GM21360 (cell line): ENCODE measurements around the gene KRT31.
"Not testable (repeated sequence)": the region's sequence is repeated elsewhere in the genome, so short reads cannot be mapped to it uniquely, and the experiment has no call there.

Source experiments
- ATAC-seq: cut with Tn5 transposase; IDR thresholded peaks from one replicate; pipeline ENCODE4 v1.9.1; 2021; ENCODE audit warnings: mild to moderate bottlenecking, moderate library complexity; ENCODE audit not compliant: unreplicated experiment

The KRT31 gene

DNA sequence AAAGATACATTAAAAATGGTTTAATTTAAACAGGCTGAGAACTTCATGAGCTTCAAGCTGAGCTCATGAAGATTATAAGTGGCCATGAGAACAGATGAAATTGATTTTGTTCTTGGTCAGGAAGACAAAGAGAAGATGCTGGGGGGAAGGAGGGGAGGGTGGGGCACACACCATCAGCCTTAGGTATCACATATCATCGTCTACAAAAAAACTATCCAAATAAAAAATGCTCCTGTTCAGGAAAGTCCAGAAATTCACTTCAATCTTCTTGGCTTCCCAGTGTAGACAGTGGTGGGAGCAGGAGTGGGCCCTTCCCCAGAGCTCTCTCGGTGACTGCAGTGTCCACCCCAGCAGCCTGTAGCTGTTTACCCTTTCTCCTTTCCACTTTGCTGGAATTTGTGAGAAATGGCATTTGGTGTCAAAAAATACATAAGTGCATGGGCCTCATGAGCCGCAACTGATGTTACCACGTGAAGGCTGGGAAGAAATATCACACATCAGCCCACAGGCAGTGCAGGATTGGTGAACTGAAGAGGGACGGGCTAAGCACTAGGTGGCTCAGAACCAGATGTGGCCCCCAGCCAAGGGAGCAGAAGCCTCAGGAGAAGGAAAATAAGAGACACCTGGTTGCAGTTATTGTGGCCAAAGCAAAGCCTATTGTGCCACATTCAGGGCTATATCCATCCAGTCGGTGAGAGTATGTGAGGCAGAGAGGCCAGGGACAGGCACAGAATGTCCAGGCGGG, 20.9 kb upstream of the KRT31 start:
- no peak for ATAC-seq

DNA sequence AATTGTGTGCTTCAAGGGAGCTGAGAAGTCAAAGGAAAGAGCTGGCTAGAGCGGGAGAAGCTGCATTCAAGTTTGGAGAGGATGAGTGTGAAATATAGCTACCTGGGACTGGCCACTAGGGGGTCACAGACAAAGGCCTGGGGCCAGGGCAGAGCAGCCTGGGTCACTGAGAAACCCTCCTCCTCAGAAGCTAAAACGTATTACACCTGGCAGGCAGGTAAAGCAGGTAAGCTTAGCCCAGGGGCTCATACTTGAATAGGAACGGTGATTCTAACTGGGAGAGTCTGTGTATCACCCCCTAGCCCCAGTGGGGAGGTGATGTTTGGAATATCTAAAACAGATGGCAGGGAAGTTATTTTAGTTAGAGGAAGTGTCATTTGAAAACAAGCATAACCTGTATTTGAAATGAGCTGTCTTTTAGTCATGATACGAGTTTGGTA, 20.2 kb upstream of the KRT31 start:
- no peak for ATAC-seq

DNA sequence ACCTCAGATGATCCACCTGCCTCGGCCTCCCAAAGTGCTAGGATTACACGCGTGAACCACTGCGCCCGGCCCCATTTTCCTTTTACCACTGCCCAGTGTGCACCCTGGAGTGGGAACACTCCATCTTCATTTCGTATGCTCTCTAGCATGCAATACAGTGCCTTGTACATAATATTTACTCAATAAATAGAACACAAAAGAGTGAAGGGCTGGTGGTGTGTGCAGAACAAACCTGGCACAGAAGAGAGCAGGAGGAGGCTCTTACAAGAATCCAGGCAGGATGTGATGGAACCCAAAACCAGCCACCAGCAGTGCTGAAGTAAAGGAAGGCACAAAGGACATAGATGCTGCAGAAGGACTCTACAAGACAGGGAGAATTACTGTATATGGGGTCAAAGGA, 19.7 kb upstream of the KRT31 start:
- no peak for ATAC-seq

DNA sequence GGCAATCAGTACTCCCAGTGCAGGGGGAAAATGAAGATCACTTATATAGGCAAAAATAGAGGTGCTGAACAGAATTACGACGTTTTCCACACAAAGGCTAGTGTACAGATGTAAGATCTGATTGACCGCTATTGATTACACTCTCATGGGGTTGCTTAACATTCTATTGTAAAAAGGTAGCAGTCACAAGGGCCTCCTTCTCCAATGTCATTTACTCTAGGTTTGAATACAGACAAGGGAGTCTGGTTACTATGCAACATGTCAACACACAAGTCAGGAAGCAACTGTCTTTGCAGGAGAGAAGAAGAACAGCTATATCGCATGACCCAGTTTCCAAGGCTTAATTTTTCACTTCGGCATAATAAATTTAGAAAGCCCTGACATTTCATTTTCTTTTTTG, 19.1 kb upstream of the KRT31 start:
- ATAC-seq, result no peak

DNA sequence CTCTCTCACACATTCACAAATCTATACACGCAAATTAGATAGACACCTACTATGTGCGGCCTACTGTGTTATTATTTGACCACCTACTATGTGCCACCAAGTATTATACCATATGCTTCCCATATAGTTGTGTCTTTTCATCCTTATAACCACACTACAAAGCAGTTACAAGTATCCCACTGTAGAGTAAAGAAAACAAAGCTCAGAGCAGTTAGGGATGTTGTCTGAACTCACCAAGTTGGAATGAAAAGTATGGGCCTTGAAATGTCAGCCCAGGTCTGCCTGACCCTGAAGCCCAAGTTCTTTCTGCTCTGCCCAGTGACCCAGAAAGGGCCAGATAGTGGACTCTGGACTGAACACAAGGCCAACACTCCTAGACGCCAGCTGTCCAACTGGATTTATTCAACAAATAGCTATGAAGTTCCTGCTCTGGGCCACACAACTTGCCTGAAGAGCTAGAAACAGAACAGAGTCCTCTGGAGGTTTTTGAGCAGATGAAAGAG, 18.5 kb upstream of the KRT31 start:
- no peak for ATAC-seq

DNA sequence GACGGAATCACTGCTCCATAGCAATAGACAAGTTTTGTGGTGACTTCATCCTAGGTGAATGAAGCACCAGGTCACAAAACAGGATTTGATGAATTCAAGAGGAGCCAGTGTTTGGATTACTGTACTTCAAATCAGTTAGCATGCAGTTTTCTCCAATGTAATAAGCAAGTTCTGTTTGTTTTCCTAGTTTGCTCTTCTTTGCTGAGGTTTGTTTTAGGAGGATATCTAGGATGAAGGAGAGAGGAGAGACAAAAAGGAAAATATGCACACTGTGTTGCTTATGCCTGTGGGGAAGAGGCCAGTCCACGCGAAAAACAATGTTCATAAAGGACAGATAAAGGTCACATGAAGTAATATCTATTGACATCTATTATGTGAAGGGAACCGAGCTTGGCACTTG, 18.0 kb upstream of the KRT31 start:
- no peak for ATAC-seq

DNA sequence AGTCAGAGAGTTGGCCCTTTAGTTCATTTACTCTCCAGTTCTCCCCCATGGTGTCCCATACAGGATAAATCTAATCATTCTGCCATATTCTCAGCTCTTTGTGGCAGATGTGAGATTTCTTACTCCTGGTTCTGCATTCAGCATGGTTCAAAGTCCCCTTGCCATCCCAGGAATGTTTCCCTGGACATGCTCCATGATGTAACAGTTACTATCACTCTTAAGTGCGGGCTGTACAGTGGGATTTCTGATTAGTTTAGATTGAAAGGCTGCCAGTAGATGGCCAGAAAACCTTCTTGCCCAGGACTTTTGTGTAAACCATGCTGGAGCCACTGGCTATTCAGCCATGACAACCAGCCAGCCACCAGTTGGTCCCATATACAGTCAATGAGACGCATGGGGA, 16.6 kb upstream of the KRT31 start:
- ATAC-seq, result no peak

DNA sequence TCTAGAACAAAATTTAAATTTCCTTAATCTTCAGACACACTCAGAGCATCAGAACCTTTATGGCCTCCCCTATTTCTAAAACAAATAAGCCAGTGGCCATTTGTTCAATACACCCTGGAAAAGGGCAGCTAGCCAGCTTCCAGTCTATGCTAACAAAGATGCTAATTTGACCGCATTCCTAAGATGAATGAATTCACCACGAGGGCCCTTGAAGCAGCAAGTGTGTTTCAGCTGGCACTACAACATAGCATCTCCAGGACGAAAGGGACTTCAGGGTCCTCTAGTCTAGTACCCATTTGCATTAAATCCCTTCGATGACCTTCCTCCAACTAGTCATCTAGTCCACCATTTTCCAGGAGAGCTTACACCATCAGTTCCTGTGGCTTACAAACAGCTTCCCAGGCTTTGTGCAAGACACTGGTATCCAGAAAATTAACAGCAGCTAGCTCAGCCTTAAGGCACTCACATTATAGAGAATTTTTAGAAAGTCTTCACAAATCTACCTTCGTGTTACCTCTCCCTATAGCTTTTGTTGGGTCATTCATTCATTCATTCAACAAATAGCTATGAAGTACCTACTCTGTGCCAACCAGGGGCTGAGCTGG, 16.0 kb upstream of the KRT31 start:
- ATAC-seq, result no peak

DNA sequence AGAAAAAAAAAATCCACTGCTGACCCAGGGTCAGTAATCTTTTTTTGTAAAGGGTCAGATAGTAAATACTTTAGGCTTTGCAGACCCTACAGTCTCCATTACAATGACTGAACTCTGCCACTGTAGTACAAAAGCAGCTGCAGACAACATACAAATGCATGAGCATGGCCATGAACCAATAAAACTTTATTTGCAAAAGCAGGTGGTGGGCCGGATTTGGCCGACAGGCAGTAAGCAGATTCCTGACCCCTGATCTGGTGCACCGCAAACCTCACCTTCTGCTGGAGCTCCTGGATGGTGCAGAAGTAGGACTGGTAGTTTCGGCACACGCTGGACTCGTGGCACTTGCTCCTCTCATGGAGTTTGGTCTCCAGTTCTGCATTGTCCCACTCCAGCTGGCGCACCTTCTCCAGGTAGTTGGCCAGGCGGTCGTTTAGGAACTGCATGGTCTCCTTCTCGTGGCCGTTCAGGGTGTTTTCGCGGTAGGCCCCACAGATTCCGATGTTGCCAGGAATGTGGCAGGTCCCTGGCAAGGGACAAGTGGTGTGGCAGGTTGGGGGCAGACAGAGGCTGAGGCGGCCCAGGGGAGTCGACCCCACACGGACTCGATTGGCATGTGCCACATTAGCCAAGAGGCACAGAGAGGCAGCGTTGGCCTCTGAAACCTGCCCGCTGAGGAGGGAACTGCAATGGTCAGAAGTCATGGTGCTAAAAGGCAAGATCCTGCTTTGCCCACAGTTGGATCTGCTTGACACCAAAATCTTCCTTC, 13.8 kb upstream of the KRT31 start:
- no peak for ATAC-seq

DNA sequence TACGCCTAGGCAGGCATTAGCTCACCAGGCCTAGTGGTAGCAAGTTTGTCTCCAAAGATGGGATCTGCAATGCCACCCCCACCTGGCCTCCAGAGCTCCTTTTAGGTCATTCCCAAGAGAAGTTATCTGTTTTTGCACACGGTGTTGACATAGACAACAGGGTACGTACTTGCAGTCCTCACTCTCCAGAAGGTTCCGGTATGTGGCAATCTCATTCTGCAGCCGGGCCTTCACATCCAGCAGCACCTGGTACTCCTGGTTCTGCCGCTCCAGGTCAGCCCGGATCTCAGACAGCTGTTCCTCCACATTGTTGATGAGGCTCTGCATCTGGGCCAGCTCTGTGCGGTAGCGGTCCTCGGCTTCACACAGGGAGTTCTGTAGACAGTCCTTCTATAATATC, 9.8 kb upstream of the KRT31 start:
- no peak for ATAC-seq

DNA sequence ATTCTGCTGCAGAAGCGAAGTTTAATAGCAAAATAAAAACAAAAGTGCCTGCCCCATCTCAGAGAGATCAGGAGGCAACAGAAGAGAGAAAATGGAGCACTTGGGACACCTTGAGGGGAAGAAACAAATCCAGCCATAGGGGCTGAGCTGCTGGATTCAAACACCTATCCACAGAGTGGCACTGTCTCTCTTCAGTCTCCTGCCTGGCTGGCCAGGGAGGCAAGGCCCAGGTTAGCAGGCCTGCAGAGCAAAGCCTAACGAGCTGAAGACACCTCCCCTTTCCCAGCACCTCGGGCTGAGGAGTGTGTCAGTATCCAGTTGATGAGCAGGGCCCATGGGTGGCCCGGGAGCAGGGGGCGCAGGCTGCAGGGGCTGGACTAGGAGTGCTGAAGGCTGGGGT, 8.8 kb upstream of the KRT31 start:
- no peak for ATAC-seq

DNA sequence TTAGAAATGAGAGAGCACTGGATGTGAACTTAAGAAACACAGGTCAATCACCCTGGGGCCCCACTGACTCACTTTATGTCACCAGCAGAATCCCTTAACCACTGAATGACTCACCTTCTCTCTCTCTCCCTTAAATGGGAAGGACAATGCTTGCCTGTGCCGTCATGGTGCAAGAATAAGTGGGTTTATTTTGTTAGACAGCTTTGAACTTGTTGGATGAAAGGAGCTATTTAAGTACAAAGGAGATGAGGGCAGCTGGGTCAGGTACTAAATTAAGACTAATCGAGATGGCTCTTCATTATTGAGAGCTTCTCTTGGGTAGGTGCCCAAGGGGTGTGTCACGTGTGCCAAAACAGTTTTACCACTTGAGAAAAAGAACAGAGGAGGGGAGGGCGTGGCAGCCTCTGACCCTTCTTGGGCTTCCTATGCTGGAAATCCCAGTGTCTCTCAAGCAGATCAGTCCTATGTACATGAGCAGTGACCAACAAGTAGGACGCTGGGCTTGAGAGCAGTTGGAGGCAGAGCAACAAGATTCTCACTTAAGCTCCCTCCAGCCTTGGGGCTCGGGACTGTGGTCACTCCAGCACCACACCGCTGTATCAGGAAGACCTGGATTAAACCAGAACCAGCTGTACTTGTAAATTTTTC, 6.7 kb upstream of the KRT31 start:
- no peak for ATAC-seq

DNA sequence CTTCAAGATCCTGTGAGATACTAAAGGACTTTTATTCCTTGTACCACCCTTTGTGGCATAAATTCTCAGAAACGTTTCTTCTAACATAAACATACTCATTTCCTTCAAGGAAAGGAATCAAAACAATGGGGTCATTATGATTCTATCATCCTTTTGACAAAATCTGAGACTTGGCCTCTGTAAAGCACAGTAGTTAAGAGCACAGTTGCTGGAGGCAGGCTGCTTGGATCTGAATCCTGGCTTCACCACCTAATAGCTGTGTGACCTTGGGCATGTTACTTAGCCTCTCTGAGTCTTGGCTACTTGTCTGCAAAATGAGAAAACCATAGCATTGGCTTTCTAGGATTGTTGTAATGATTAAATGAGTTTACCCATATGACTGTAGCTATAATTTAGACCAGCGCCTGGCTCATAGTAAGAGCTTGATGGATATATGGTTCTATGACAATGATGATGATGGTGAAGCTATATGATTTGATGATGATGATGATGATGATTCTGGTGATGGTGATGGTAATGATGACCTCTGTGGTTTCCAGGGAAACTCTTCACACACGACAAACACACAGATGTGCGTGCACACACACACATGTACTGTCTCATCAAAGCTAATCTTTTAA, 6.1 kb upstream of the KRT31 start:
- no peak for ATAC-seq

DNA sequence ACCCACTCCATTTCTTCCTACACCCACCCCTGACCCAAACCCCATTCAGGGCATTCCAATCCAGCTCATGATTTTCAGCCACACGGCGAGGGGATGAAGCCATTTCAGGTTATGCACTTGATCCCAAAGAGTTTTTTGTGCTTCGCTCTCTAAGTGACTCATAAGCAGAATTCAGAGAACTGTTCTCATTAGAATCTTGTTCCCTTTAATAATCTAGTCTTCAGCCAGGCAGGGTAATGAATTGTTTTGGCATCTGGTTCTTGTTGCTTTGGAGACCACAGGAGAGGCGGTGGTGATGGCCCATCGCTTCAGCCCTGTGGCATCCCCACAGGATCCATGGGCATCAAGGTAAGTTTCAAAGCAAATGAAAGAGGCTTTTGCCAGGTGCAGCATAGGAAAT, 4.8 kb upstream of the KRT31 start:
- no peak for ATAC-seq

DNA sequence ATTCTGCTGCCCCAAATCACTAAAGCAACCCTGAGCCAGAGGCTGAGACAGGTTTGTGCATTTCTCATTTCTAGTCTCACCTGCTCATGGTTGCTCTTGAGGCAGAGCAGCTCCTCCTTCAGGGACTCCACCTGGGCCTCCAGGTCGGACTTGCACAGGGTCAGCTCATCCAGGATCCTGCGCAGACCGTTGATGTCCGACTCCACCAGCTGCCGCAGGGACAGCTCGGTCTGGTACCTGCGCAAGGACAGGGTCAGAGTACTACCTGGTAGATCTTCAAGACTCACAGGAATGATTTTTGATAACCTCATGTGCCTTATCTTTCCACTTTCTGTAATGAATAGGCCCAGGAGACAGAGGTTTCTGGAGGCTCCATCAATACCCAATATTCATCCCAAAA, 1.1 kb downstream of the KRT31 start:
- no peak for ATAC-seq

DNA sequence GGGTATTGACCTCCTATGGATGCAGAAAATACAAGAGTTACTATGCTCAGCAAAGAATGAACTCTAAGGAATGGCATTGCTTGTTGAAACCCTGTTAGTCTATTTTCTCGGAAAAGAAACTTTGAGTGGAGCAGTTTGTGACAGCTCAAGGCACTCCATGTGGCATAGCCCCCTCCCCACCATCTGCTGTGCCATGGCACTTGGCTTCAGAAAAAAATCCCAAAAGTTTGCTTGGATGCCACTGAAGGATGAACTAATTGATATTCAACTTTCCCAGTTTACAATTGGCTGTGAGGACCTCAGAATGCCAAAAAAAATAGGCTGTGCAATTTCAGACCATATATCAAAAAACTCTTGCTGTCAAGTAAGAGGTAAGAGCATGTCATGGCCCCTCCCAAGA, 1.8 kb downstream of the KRT31 start:
- no peak for ATAC-seq

DNA sequence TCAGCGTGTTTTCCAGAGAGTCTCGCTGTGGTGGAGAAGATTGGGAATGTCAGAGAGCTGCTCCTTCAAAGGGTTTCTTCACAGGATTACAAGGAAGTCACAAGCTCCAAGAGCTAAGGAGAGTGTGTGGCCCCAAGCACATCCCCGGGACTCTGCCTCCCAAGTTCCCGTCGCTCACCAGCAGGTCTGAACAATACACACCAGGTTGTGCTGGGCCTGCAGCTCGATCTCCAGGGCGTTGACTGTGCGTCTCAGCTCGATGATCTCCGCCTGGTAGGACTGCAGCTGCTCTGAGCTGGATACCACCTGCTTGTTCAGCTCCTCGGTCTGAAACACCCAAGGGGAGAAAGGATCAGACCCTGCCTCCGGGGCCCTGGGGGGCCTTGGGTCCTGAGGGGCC, 2.4 kb downstream of the KRT31 start:
- ATAC-seq, result not testable (repeated sequence)

DNA sequence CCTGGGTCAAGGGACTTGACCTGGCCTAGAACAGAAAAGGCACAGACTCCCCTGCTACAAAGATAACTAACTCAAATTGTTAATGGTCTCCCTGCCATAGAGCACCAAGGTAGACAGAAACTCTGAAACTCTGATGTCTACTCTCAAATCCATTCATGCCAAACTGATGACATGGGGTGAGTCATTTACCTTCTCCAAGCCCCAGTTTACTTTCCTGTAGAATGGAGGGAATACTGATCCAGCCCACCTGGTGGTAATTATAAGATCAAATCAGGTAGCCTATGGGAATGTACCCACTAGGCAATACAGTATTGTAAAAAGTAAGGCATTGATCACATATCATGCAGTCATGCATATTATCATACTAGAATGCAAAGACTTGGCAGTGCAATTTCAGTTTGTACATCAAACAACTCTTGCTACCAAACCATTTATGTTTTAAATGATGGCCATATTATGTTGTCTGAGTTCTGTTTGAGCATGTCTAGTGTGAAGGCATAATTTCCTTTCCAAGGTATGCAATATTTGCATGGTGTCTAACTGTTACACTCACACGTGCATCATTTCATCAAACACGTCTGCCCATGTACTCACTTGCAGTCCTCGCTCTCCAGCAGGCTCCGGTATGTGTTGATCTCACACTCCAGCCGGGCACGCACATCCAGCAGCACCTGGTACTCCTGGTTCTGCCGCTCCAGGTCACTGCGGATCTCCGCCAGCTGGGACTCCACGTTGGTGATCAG, 3.0 kb downstream of the KRT31 start:
- no peak for ATAC-seq

DNA sequence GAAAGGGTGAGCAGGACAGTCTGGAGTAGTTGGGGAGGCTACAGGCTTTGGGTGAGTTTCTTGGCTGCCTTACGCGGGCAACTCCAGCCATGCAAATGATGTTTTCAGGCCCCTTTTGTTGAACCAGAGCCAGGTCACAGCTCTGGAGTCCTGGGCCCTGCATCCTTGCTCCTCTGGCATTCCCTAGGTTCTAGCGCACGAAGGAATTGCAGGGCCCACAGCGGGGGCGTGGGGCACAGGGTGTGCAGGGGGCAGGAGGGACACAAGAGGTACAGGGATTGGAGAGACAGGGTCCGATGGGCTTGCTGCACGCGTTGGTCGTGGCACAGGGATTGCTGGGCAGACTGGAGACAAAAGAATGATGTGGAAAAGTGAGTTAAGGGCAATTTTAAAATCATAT, 3.6 kb downstream of the KRT31 start:
- ATAC-seq, result no peak

DNA sequence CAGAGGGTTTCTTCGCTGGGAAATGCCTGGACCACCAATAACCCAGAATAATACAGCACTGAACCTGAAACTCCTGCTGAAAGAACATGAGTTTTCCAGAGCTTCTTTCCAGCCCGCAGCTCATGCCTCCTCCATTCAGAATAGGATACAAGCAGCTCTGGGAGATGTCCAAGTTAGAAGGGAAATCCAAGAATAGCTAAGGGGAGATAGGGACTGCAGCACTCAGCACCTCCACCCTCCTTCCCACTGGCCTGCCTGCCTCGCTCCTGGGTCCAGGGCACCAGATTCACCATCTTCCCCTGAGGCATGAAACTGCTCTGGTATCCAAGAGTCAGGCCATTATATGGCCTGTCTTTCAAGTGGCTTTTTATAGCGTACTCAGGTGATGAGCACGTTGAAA, 4.1 kb downstream of the KRT31 start:
- ATAC-seq, result no peak
